Spleen (tissue), 11 donors: Measurements from ENCODE around the gene C11orf86. TPM values are rescaled to one million over a fixed set of nuclear protein-coding genes. Genes with fewer than 3 reads are reported as not detected.

Source experiments
- DNase-seq: peaks from one replicate; pipeline ENCODE4 v3.0.0-alpha.2; 2020
- H3K27ac ChIP-seq, 8 donors: fragments of 200-600 bp; sonication (generic) in 7 of 8; 1 replicate in 4 of 8; 2 replicates in 4 of 8; pipeline versions ENCODE4 v1.5.0 to v1.8.0; 2016 to 2021; ENCODE audit warnings: inconsistent platforms in 4 of 8, mild to moderate bottlenecking in 4 of 8, moderate library complexity in 1 of 8
- H3K27me3 ChIP-seq, 7 donors: fragments of 200-600 bp; sonication (generic) in 6 of 7; replicated peaks in 1 of 7; 1 replicate in 4 of 7; 2 replicates in 3 of 7; pipeline versions ENCODE4 v1.5.0 to v1.8.0; 2016 to 2021; ENCODE audit warnings: inconsistent platforms in 3 of 7, mild to moderate bottlenecking in 1 of 7
- H3K36me3 ChIP-seq, 6 donors: fragments of 200-600 bp; sonication (generic) in 5 of 6; 1 replicate in 4 of 6; 2 replicates in 2 of 6; pipeline versions ENCODE4 v1.5.0 to v1.8.0; 2016 to 2021; ENCODE audit warnings: inconsistent platforms in 2 of 6
- H3K4me1 ChIP-seq, 6 donors: fragments of 200-600 bp; sonication (generic) in 5 of 6; 1 replicate in 3 of 6; 2 replicates in 3 of 6; pipeline versions ENCODE4 v1.5.0 to v1.8.0; 2016 to 2021; ENCODE audit warnings: inconsistent platforms in 3 of 6
- H3K4me3 ChIP-seq, 8 donors: fragments of 200-600 bp; sonication (generic) in 7 of 8; 1 replicate in 4 of 8; 2 replicates in 4 of 8; pipeline versions ENCODE4 v1.5.0 to v1.8.0; 2016 to 2021; ENCODE audit warnings: inconsistent platforms in 4 of 8, mild to moderate bottlenecking in 4 of 8, moderate library complexity in 2 of 8
- H3K9me3 ChIP-seq, 8 donors: fragments of 200-600 bp; sonication (generic) in 7 of 8; 1 replicate in 4 of 8; 2 replicates in 4 of 8; pipeline versions ENCODE4 v1.5.0 to v1.8.0; 2016 to 2021; ENCODE audit warnings: inconsistent platforms in 4 of 8
- CTCF ChIP-seq, 11 experiments: fragments of 200-600 bp in 7 of 11; fragments of 450-650 bp in 4 of 11; sonication (generic) in 4 of 11; IDR thresholded peaks in 8 of 11; conservative IDR thresholded peaks in 3 of 11; 1 replicate in 7 of 11; 2 replicates in 4 of 11; pipeline versions ENCODE4 v1.4.0 to v1.8.0; 2016 to 2021; ENCODE audit warnings: antibody characterized with exemption in 11 of 11, inconsistent platforms in 4 of 11, mild to moderate bottlenecking in 1 of 11
- POLR2A ChIP-seq, 3 donors: fragments of 450-650 bp; IDR thresholded peaks; one replicate each; pipeline ENCODE4 v1.5.1; 2017; ENCODE audit warnings: antibody characterized with exemption in 3 of 3, mild to moderate bottlenecking in 1 of 3
- POLR2AphosphoS5 ChIP-seq, 3 donors: sonication (generic); formaldehyde crosslinking; IDR thresholded peaks; one replicate each; pipeline ENCODE4 v1.5.1; 2017; ENCODE audit warnings: antibody characterized with exemption in 3 of 3
- WGBS, 5 donors: extraction: QIAGEN DNeasy Blood & Tissue Kit in 3 of 5; methylation state at CpG; one replicate each; pipeline versions ENCODE4 v1.1.5 to v1.1.7; 2013 to 2018; 5-methylcytosine and 5-hydroxymethylcytosine counted together
- intact Hi-C: fragments of 100-400 bp; cut with DNase I; formaldehyde crosslinking; loops from one replicate; pipeline ENCODE4 v1.15.0; 2023; ENCODE audit warnings: low total_unique reads
- polyA plus RNA-seq, 3 donors: library from polyadenylated mRNA; stranded (reverse); fragments of 200-250 nt; gene quantifications; one replicate each; pipeline ENCODE4 v1.2.1, GENCODE V29; 2013
- total RNA-seq, 7 donors: library from RNA; depleted of rRNA in 3 of 7; stranded (reverse); fragments of >200 nt in 3 of 7; fragmentation: NEBNext Ultra II Directional in 4 of 7; extraction: Animal tissue kit (Norgen Biotek cat#: 25700) in 4 of 7; gene quantifications; one replicate each; pipeline versions ENCODE4 v1.1.0 to v1.2.1, GENCODE V29; 2016 to 2021
- donor health status: healthy with polysubstance abuse.
- donor health status: DM: no; HTN: no; CAD: no; lungs with moderate emphysema.
- donor health status: DM: no; HTN: no; CAD: no.
- donor health status: Bipolar disorder and iron deficiency.
- donor health status: healthy.
- donor health status: DM: no; HTN: no; CAD: no.
- donor health status: DM: yes; HTN: yes; CAD: no.

Gene C11orf86
- total and polyA plus RNA-seq, 10 donors, result 0.13 TPM; not detected in 9

- 86 to 96% (median 93%) methylated on average over 7 to 8 of the region's 8 CpGs for WGBS, 5 donors
- peaks cover 0 to 5% (median 0%) of the 10 kb centered on the region in 8 donors for H3K9me3 ChIP-seq
Measured at GRCh38 chr11:67015048-67015447, 39.9 kb downstream of the C11orf86 start.

GRCh38 chr11:67016550-67016949 is 41.4 kb downstream of the C11orf86 start:
- Histone ChIP-seq H3K27me3 (peaks cover 0 to 42% (median 0%) of the 10 kb centered on the region in 7 donors), H3K27ac (no peak overlapping the region), H3K9me3 (peaks cover 0 to 5% (median 0%) of the 10 kb centered on the region in 8 donors), H3K36me3 (no peaks in the 10 kb centered on the region), H3K4me3 (no peak overlapping the region), H3K4me1 (no peaks in the 10 kb centered on the region)
- intact Hi-C loops, result no loop called here
- 79 to 95% (median 81%) methylated on average over 4 to 5 of the region's 5 CpGs for WGBS, 5 donors
- no peak for DNase-seq
- TF ChIP-seq POLR2A (IDR thresholded peaks at IDR 0.05), result no peak
- no peak for TF ChIP-seq CTCF (IDR thresholded peaks at IDR 0.05 in 8 of 11, conservative IDR thresholded peaks at IDR 0.05 in 3 of 11)
- no peak for TF ChIP-seq POLR2AphosphoS5 (IDR thresholded peaks at IDR 0.05)

More at GRCh38 chr11:67015048-67015447, 39.9 kb downstream of the C11orf86 start:
- Histone ChIP-seq H3K27me3 (peaks cover 0 to 32% (median 0%) of the 10 kb centered on the region in 7 donors), H3K36me3 (no peaks in the 10 kb centered on the region), H3K27ac (no peak overlapping the region), H3K4me1 (no peaks in the 10 kb centered on the region), H3K4me3 (no peak overlapping the region)
- no peak for DNase-seq
- no peak for TF ChIP-seq POLR2AphosphoS5 (IDR thresholded peaks at IDR 0.05)
- TF ChIP-seq POLR2A (IDR thresholded peaks at IDR 0.05), result no peak
- no peak for TF ChIP-seq CTCF (IDR thresholded peaks at IDR 0.05 in 8 of 11, conservative IDR thresholded peaks at IDR 0.05 in 3 of 11)
- intact Hi-C loops, result no loop called here

GRCh38 chr11:67020949-67021348 is 45.8 kb downstream of the C11orf86 start:
- TF ChIP-seq CTCF (IDR thresholded peaks at IDR 0.05 in 8 of 11, conservative IDR thresholded peaks at IDR 0.05 in 3 of 11) (no peak), POLR2AphosphoS5 (IDR thresholded peaks at IDR 0.05) (no peak), POLR2A (IDR thresholded peaks at IDR 0.05) (no peak)
- Histone ChIP-seq H3K9me3 (peaks cover 0 to 5% (median 0%) of the 10 kb centered on the region in 8 donors), H3K4me1 (peaks cover 13 to 35% (median 28%) of the 10 kb centered on the region in 6 donors), H3K4me3 (no peak overlapping the region), H3K27ac (no peak overlapping the region), H3K36me3 (no peaks in the 10 kb centered on the region), H3K27me3 (peaks cover 3 to 68% (median 39%) of the 10 kb centered on the region in 7 donors)
- no peak for DNase-seq
- 64 to 88% (median 76%) methylated on average over 6 of the region's 6 CpGs for WGBS, 5 donors
- intact Hi-C loops, result no loop called here

GRCh38 chr11:67022341-67022933 is 47.3 kb downstream of the C11orf86 start:
- Histone ChIP-seq H3K4me1 (peaks cover 13 to 36% (median 28%) of the 10 kb centered on the region in 6 donors), H3K36me3 (no peaks in the 10 kb centered on the region), H3K27ac (no peak overlapping the region), H3K4me3 (peak overlapping the region in 5 of 8 donors; percentile 9 to 65 (median 24)), H3K27me3 (peaks cover 3 to 80% (median 45%) of the 10 kb centered on the region in 7 donors), H3K9me3 (peaks cover 0 to 5% (median 0%) of the 10 kb centered on the region in 8 donors)
- 33 to 41% (median 37%) methylated on average over 18 to 20 of the region's 20 CpGs for WGBS, 5 donors
- TF ChIP-seq POLR2A (IDR thresholded peaks at IDR 0.05), result no peak
- TF ChIP-seq POLR2AphosphoS5 (IDR thresholded peaks at IDR 0.05), result no peak
- TF ChIP-seq CTCF (IDR thresholded peaks at IDR 0.05 in 8 of 11, conservative IDR thresholded peaks at IDR 0.05 in 3 of 11), result no peak
- intact Hi-C loops, result no loop called here
- no peak for DNase-seq
